ENCODE results near the gene MICAL3. TPM values are rescaled to one million over a fixed set of nuclear protein-coding genes. Genes with fewer than 3 reads are reported as not detected.

Gene MICAL3
- total and polyA plus RNA-seq, 9 of the 15 experiments (the other 6 are each of a cell fraction or from before 2014, with no cell fraction given), result 0.53 to 32.1 (median 12.3) TPM

- peak; percentile 45; the same call in 1 of the 2 replicates for TF ChIP-seq ATF3 (IDR thresholded peaks at IDR 0.05)
- TF ChIP-seq ATF3 (CRISPR knock-in tag; conservative IDR thresholded peaks at IDR 0.05), result no peak
- TF ChIP-seq NFE2L1 (tag; IDR thresholded peaks at IDR 0.05; ENCODE audit: borderline replicate concordance, low read depth), result no peak
- peak; percentile 74 for TF ChIP-seq ARID4B (CRISPR knock-in tag; IDR thresholded peaks at IDR 0.05)
- TF ChIP-seq FOXM1 (IDR thresholded peaks at IDR 0.05; ENCODE audit: low read depth), result peak; percentile 100
- peak; percentile 82; the same call in 1 of the 2 replicates for TF ChIP-seq FOXM1 (CRISPR knock-in tag; IDR thresholded peaks at IDR 0.05; ENCODE audit: low read depth)
- peak; percentile 89 for TF ChIP-seq SP1 (CRISPR knock-in tag; IDR thresholded peaks at IDR 0.05)
- no peak for TF ChIP-seq MYNN (IDR thresholded peaks at IDR 0.05)
- no peak for TF ChIP-seq MYNN (CRISPR knock-in tag; IDR thresholded peaks at IDR 0.05)
- no peak; the same call in 1 of the 2 replicates for TF ChIP-seq CEBPG (CRISPR knock-in tag; IDR thresholded peaks at IDR 0.05)
- TF ChIP-seq CEBPG (tag; conservative IDR thresholded peaks at IDR 0.05 in 1 of 2, IDR thresholded peaks at IDR 0.05 in 1 of 2), result no peak
- TF ChIP-seq POLR2G (IDR thresholded peaks at IDR 0.05; ENCODE audit: low read depth, low read length), result peak; percentile 99
- TF ChIP-seq ZBTB7A (IDR thresholded peaks at IDR 0.05; ENCODE audit: borderline replicate concordance, control insufficient read depth, low read depth, low read length), result peak; percentile 90; the same call in 1 of the 2 replicates
- no peak for TF ChIP-seq CSDE1 (IDR thresholded peaks at IDR 0.05)
- no peak for TF ChIP-seq SMAD2 (IDR thresholded peaks at IDR 0.05; ENCODE audit: low read depth, low read length)
- TF ChIP-seq KDM2B (CRISPR knock-in tag; IDR thresholded peaks at IDR 0.05), result peak; percentile 8
- TF ChIP-seq KAT7 (CRISPR knock-in tag; IDR thresholded peaks at IDR 0.05; ENCODE audit: borderline replicate concordance), result 0 out of 2 replicates have a peak, but pooled peaks have one; percentile 59
- 0 out of 2 replicates have a peak, but pooled peaks have one; percentile 16 for TF ChIP-seq ZNF197 (CRISPR knock-in tag; IDR thresholded peaks at IDR 0.05; ENCODE audit: low read depth)
- TF ChIP-seq ZNF76 (CRISPR knock-in tag; IDR thresholded peaks at IDR 0.05; ENCODE audit: borderline replicate concordance), result peak; percentile 75; the same call in 1 of the 2 replicates
- TF ChIP-seq GMEB1 (CRISPR knock-in tag; IDR thresholded peaks at IDR 0.05), result peak; percentile 48
- TF ChIP-seq FOXP1 (CRISPR knock-in tag; IDR thresholded peaks at IDR 0.05), result peak; percentile 82; the same call in 1 of the 2 replicates
Observed at GRCh38 chr22:18001040-18001893, 23.1 kb downstream of the MICAL3 start (continued).

Measured in K562 (cell line).